ENCODE data around the gene CRHBP. TPM values are rescaled to one million over a fixed set of nuclear protein-coding genes. Genes with fewer than 3 reads are reported as not detected.

The CRHBP gene
- polyA plus RNA-seq, 3 donors: 2.2 TPM; not detected in 2

- no peak overlapping the region for H3K4me3 Mint-ChIP-seq
- H4K20me1 ChIP-seq (ENCODE audit: insufficient read depth, low read length): no peaks in the 10 kb centered on the region
- no CpG with 5 or more reads among the region's 2 CpGs for WGBS (ENCODE audit: insufficient coverage)
- H3K27ac Mint-ChIP-seq: no peak overlapping the region
- no peaks in the 10 kb centered on the region for H3K9me3 Mint-ChIP-seq
- no peak for TF ChIP-seq CTCF (IDR thresholded peaks at IDR 0.05)
- no peak for DNase-seq
- H3K27me3 Mint-ChIP-seq (ENCODE audit: low read depth in 3 of 3): peaks cover 0 to 3% (median 0%) of the 10 kb centered on the region in 3 donors
- H3K36me3 ChIP-seq (replicated peaks in 1 of 2; ENCODE audit: control insufficient read depth in 1 of 2, insufficient read depth in 2 of 2, low read length in 2 of 2): no peaks in the 10 kb centered on the region
- no peaks in the 10 kb centered on the region for H3K79me2 ChIP-seq (ENCODE audit: insufficient read depth, low read length)
- no peak overlapping the region for H2AFZ ChIP-seq (ENCODE audit: insufficient read depth, low read depth, low read length, poor library complexity, severe bottlenecking)
- H3K36me3 Mint-ChIP-seq: peaks cover 0 to 3% of the 10 kb centered on the region in 2 donors
- H3K4me1 Mint-ChIP-seq: peaks cover 6% of the 10 kb centered on the region
- intact Hi-C loops (cut with micrococcal nuclease): no loop called here
- no peak overlapping the region for H3K27ac ChIP-seq (ENCODE audit: low read depth in 1 of 2, low read length in 2 of 2)
- no peaks in the 10 kb centered on the region for H3K9me3 ChIP-seq (replicated peaks in 1 of 2; ENCODE audit: control insufficient read depth in 1 of 2, insufficient read depth in 1 of 2, low read length in 2 of 2)
- no peaks in the 10 kb centered on the region for H3K4me1 ChIP-seq (ENCODE audit: control insufficient read depth in 1 of 2, insufficient read depth in 2 of 2, low read length in 2 of 2)
- no peak overlapping the region for H3K4me2 ChIP-seq (replicated peaks; ENCODE audit: extremely low read depth, low read length, poor library complexity, severe bottlenecking)
- no peaks in the 10 kb centered on the region for H3K27me3 ChIP-seq (ENCODE audit: control insufficient read depth in 2 of 2, insufficient read depth in 2 of 2, low read length in 2 of 2)
- no peak overlapping the region for H3K9ac ChIP-seq (ENCODE audit: insufficient read depth, low read length, poor library complexity, severe bottlenecking)
- no peak overlapping the region for H3K4me3 ChIP-seq (replicated peaks in 1 of 3; ENCODE audit: low read depth in 2 of 3, low read length in 3 of 3)
These were observed 18.7 kb downstream of the CRHBP start for GRCh38 chr5:76971511-76971910.

GRCh38 chr5:76972689-76973088 is 19.8 kb downstream of the CRHBP start:
- no peak overlapping the region for H3K4me3 ChIP-seq (replicated peaks in 1 of 3; ENCODE audit: low read depth in 2 of 3, low read length in 3 of 3)
- DNase-seq: no peak
- no peaks in the 10 kb centered on the region for H3K79me2 ChIP-seq (ENCODE audit: insufficient read depth, low read length)
- TF ChIP-seq CTCF (IDR thresholded peaks at IDR 0.05): no peak
- H3K36me3 ChIP-seq (replicated peaks in 1 of 2; ENCODE audit: control insufficient read depth in 1 of 2, insufficient read depth in 2 of 2, low read length in 2 of 2): no peaks in the 10 kb centered on the region
- Mint-ChIP-seq H3K27ac (no peak overlapping the region), H3K4me1 (peaks cover 6% of the 10 kb centered on the region), H3K27me3 (ENCODE audit: low read depth in 3 of 3) (no peaks in the 10 kb centered on the region), H3K4me3 (no peak overlapping the region), H3K36me3 (peaks cover 0 to 3% of the 10 kb centered on the region in 2 donors), H3K9me3 (no peaks in the 10 kb centered on the region)
- H3K27ac ChIP-seq (ENCODE audit: low read depth in 1 of 2, low read length in 2 of 2): no peak overlapping the region
- H3K4me1 ChIP-seq (ENCODE audit: control insufficient read depth in 1 of 2, insufficient read depth in 2 of 2, low read length in 2 of 2): no peaks in the 10 kb centered on the region
- H3K27me3 ChIP-seq (ENCODE audit: control insufficient read depth in 2 of 2, insufficient read depth in 2 of 2, low read length in 2 of 2): no peaks in the 10 kb centered on the region
- no peak overlapping the region for H3K4me2 ChIP-seq (replicated peaks; ENCODE audit: extremely low read depth, low read length, poor library complexity, severe bottlenecking)
- no CpG with 5 or more reads among the region's 2 CpGs for WGBS (ENCODE audit: insufficient coverage)
- H2AFZ ChIP-seq (ENCODE audit: insufficient read depth, low read depth, low read length, poor library complexity, severe bottlenecking): no peak overlapping the region
- no peaks in the 10 kb centered on the region for H4K20me1 ChIP-seq (ENCODE audit: insufficient read depth, low read length)
- H3K9ac ChIP-seq (ENCODE audit: insufficient read depth, low read length, poor library complexity, severe bottlenecking): no peak overlapping the region
- intact Hi-C loops (cut with micrococcal nuclease): no loop called here
- no peaks in the 10 kb centered on the region for H3K9me3 ChIP-seq (replicated peaks in 1 of 2; ENCODE audit: control insufficient read depth in 1 of 2, insufficient read depth in 1 of 2, low read length in 2 of 2)
